Measurements from ENCODE around the gene EIF2A.

- TF ChIP-seq, protein P1, sequence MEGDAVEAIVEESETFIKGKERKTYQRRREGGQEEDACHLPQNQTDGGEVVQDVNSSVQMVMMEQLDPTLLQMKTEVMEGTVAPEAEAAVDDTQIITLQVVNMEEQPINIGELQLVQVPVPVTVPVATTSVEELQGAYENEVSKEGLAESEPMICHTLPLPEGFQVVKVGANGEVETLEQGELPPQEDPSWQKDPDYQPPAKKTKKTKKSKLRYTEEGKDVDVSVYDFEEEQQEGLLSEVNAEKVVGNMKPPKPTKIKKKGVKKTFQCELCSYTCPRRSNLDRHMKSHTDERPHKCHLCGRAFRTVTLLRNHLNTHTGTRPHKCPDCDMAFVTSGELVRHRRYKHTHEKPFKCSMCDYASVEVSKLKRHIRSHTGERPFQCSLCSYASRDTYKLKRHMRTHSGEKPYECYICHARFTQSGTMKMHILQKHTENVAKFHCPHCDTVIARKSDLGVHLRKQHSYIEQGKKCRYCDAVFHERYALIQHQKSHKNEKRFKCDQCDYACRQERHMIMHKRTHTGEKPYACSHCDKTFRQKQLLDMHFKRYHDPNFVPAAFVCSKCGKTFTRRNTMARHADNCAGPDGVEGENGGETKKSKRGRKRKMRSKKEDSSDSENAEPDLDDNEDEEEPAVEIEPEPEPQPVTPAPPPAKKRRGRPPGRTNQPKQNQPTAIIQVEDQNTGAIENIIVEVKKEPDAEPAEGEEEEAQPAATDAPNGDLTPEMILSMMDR (IDR thresholded peaks at IDR 0.05; ENCODE audit: poor library complexity) = no peak
- TF ChIP-seq EZH2 (IDR thresholded peaks at IDR 0.05; ENCODE audit: borderline replicate concordance) = no peak
These were observed 43.0 kb upstream of the EIF2A start for GRCh38 chr3:150503402-150504099.

All from hepatocyte (in vitro differentiated cells).